Endothelial cell of umbilical vein (primary cell): ENCODE results near the gene ISY1.

Experiments
- EZH2 ChIP-seq: IDR thresholded peaks from 2 replicates; pipeline ENCODE4 v1.6.1; 2012; ENCODE audit warnings: borderline replicate concordance, low read depth, mild to moderate bottlenecking, moderate library complexity, low read length, inconsistent platforms; ENCODE audit not compliant: severe bottlenecking
- FOS ChIP-seq: IDR thresholded peaks from 2 replicates; pipeline ENCODE4 v1.6.1; 2011; ENCODE audit warnings: mild to moderate bottlenecking, low read length, moderate library complexity, borderline replicate concordance; ENCODE audit not compliant: insufficient read depth
- MAX ChIP-seq: IDR thresholded peaks from 2 replicates; pipeline ENCODE4 v1.6.1; 2011; ENCODE audit not compliant: insufficient read depth, insufficient read length
- MYC ChIP-seq: IDR thresholded peaks from one replicate; pipeline ENCODE4 v1.6.1; 2011; ENCODE audit warnings: mild to moderate bottlenecking, low read depth, low read length
- POLR2A ChIP-seq: IDR thresholded peaks from 2 replicates; pipeline ENCODE4 v1.6.1; 2012; ENCODE audit warnings: low read depth, mild to moderate bottlenecking, control low read depth, low read length
- POLR2AphosphoS5 ChIP-seq: IDR thresholded peaks from 2 replicates; pipeline ENCODE4 v1.6.1; 2012; ENCODE audit warnings: low read depth, mild to moderate bottlenecking, control low read depth, low read length, moderate library complexity; ENCODE audit not compliant: insufficient read depth
- TF ChIP-seq, protein P1 (sequence below), 2 donors: IDR thresholded peaks; 1 replicate in 1 of 2; 2 replicates in 1 of 2; pipeline ENCODE4 v1.5.1; 2011; ENCODE audit warnings: low read length in 2 of 2, mild to moderate bottlenecking in 2 of 2, moderate library complexity in 2 of 2, control low read depth in 1 of 2, inconsistent platforms in 1 of 2, low read depth in 1 of 2; ENCODE audit not compliant: insufficient read depth in 1 of 2; ENCODE audit errors: extremely low read depth in 1 of 2

DNA sequence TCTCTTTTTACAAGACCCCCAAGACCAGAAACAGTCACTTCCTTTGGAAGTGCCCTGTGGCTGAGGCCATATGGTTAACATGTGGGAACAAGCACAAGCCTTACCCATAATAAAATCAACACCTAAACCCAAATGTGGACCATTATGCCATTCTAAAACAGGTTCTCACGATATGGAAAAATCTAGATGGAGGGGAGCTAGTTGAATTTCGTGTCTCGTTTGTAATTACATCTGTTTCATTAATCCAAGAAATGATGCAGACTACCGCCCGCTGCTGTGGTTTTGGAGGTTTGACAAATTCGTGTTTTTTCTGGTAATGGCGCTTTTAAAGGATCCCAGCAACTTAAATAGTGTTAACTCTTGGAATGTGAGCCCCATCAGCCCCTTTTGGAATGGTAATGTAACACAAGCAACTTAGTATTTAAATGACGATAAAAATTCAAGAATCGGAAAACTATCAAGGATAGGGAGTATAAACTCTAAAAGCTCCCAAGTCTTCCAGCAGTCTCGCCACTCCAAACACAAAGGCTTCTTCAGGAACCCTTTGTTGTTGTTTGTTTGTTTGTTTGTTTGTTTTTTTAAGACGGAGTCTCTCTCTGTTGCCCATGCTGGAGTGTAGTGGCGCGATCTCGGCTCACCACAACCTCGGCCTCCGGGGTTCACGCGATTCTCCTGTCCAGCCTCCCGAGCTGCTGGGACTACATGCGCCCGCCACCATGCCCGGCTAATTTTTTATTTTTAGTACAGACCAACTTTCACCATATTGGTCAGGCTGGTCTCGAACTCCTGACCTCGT is 21.7 kb upstream of the ISY1 start:
- no peak for TF ChIP-seq POLR2A
- TF ChIP-seq, protein P1, sequence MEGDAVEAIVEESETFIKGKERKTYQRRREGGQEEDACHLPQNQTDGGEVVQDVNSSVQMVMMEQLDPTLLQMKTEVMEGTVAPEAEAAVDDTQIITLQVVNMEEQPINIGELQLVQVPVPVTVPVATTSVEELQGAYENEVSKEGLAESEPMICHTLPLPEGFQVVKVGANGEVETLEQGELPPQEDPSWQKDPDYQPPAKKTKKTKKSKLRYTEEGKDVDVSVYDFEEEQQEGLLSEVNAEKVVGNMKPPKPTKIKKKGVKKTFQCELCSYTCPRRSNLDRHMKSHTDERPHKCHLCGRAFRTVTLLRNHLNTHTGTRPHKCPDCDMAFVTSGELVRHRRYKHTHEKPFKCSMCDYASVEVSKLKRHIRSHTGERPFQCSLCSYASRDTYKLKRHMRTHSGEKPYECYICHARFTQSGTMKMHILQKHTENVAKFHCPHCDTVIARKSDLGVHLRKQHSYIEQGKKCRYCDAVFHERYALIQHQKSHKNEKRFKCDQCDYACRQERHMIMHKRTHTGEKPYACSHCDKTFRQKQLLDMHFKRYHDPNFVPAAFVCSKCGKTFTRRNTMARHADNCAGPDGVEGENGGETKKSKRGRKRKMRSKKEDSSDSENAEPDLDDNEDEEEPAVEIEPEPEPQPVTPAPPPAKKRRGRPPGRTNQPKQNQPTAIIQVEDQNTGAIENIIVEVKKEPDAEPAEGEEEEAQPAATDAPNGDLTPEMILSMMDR (IDR thresholded peaks at IDR 0.05; ENCODE audit: extremely low read depth in 1 of 2, insufficient read depth in 1 of 2, low read depth in 1 of 2, low read length in 2 of 2) = no peak
- no peak for TF ChIP-seq POLR2AphosphoS5
- no peak for TF ChIP-seq MYC
- TF ChIP-seq FOS = no peak
- no peak for TF ChIP-seq EZH2
- TF ChIP-seq MAX = no peak
